AG04450 (cell line): ENCODE data around the gene KRT85. TPM values are rescaled to one million over a fixed set of nuclear protein-coding genes. Genes with fewer than 3 reads are reported as not detected.
A peak's percentile ranks its signal among the peaks of the same experiment; 100 is the strongest.

Experiments used
- CTCF ChIA-PET: fragments of 300-600, 350-600 bp; formaldehyde crosslinking; extraction: SDS; loops from one replicate; lab custom pipeline; 2022; ENCODE audit warnings: antibody characterized with exemption, inconsistent platforms; lab: Charles Lee
- POLR2A ChIA-PET: fragments of 350-600 bp; formaldehyde crosslinking; extraction: SDS; loops from one replicate; lab custom pipeline; 2021; ENCODE audit warnings: antibody characterized with exemption, inconsistent platforms; lab: Yijun Ruan, JAX
- DNase-seq: peaks from one replicate; pipeline ENCODE4 v3.0.0-alpha.2; 2011; ENCODE audit warnings: low read depth, low spot score
- H3K27ac ChIP-seq: one replicate; pipeline ENCODE4 v1.5.1; 2012; ENCODE audit warnings: low read depth, low read length, control low read depth
- H3K27me3 ChIP-seq: one replicate; pipeline ENCODE4 v1.6.0; 2012; ENCODE audit warnings: low read length; ENCODE audit not compliant: control insufficient read depth, insufficient read depth
- H3K4me3 ChIP-seq: 2 replicates; pipeline ENCODE4 v1.5.1; 2011; ENCODE audit warnings: mild to moderate bottlenecking, low read depth, low read length, control low read depth
- H3K9me3 ChIP-seq: 2 replicates; pipeline ENCODE4 v1.5.1; 2012; ENCODE audit warnings: low read length; ENCODE audit not compliant: control insufficient read depth, insufficient read depth
- CTCF ChIP-seq: IDR thresholded peaks from 2 replicates; pipeline ENCODE4 v1.5.1; 2011; ENCODE audit warnings: low read depth, low read length, control low read depth, inconsistent platforms
- polyA plus RNA-seq: library from polyadenylated mRNA; depleted of rRNA; stranded (reverse); fragments of >200 nt; gene quantifications from 2 replicates; pipeline ENCODE4 v1.2.3, GENCODE V29; 2011

KRT85 gene
- polyA plus RNA-seq, 1 experiment: not detected

GRCh38 chr12:52385226-52385702 lies 18.0 kb upstream of the KRT85 start, which contains the start of gene KRT84:
Gene KRT84 (minus strand): TSS chr12:52385652. CDS start chr12:52385585, 67 bp downstream.
- H3K9me3 ChIP-seq: no peaks in the 10 kb centered on the region
- TF ChIP-seq CTCF: no peak
- H3K27ac ChIP-seq: no peak within 1 kb of the TSS
- ChIA-PET CTCF (interaction anchor here (1.5 kb wide), 1 partner anchor 13 kb away, joined by 6 read pairs; no protein-coding TSS in a partner anchor), POLR2A (no interaction called here)
- peaks cover 42% of the 10 kb centered on the region for H3K27me3 ChIP-seq
- H3K4me3 ChIP-seq: no peak within 1 kb of the TSS
- DNase-seq: no peak

GRCh38 chr12:52383331-52383730 lies 16.1 kb upstream of the KRT85 start:
- CTCF ChIA-PET: interaction anchor here (3.6 to 5.5 kb wide), 2 partner anchors 11 to 496 kb away, joined by 11 to 29 read pairs; no protein-coding TSS in a partner anchor
- POLR2A ChIA-PET: no interaction called here
- TF ChIP-seq CTCF: no peak
- DNase-seq: no peak
- peaks cover 42% of the 10 kb centered on the region for H3K27me3 ChIP-seq
- no peaks in the 10 kb centered on the region for H3K9me3 ChIP-seq
- H3K27ac ChIP-seq: no peak overlapping the region
- no peak overlapping the region for H3K4me3 ChIP-seq

GRCh38 chr12:52382854-52383253 lies 15.6 kb upstream of the KRT85 start:
- H3K9me3 ChIP-seq: no peaks in the 10 kb centered on the region
- H3K27me3 ChIP-seq: peaks cover 38% of the 10 kb centered on the region
- DNase-seq: no peak
- POLR2A ChIA-PET: no interaction called here
- TF ChIP-seq CTCF: no peak
- CTCF ChIA-PET: interaction anchor here (1.3 to 5.5 kb wide), 3 partner anchors 11 to 497 kb away, joined by 3 to 29 read pairs (median 11); no protein-coding TSS in a partner anchor
- no peak overlapping the region for H3K4me3 ChIP-seq
- H3K27ac ChIP-seq: no peak overlapping the region

GRCh38 chr12:52381206-52381605 lies 13.9 kb upstream of the KRT85 start:
- H3K27ac ChIP-seq: no peak overlapping the region
- POLR2A ChIA-PET: no interaction called here
- H3K9me3 ChIP-seq: no peaks in the 10 kb centered on the region
- CTCF ChIA-PET: interaction anchor here (0.7 to 5.5 kb wide), 6 partner anchors 9 to 499 kb away, joined by 3 to 29 read pairs (median 7); no protein-coding TSS in a partner anchor
- H3K4me3 ChIP-seq: no peak overlapping the region
- no peak for TF ChIP-seq CTCF
- peaks cover 41% of the 10 kb centered on the region for H3K27me3 ChIP-seq
- no peak for DNase-seq

GRCh38 chr12:52380271-52380694 lies 13.0 kb upstream of the KRT85 start:
- Histone ChIP-seq H3K27me3 (peaks cover 39% of the 10 kb centered on the region), H3K27ac (no peak overlapping the region), H3K9me3 (no peaks in the 10 kb centered on the region), H3K4me3 (no peak overlapping the region)
- TF ChIP-seq CTCF: peak; percentile 55
- CTCF ChIA-PET: interaction anchor here (0.7 to 5.5 kb wide), 6 partner anchors 8 to 500 kb away, joined by 3 to 29 read pairs (median 4); no protein-coding TSS in a partner anchor
- POLR2A ChIA-PET: no interaction called here
- no peak for DNase-seq
